ENCODE measurements around the gene ANHX. TPM values are rescaled to one million over a fixed set of nuclear protein-coding genes. Genes with fewer than 3 reads are reported as not detected.
A peak's percentile ranks its signal among the peaks of the same experiment; 100 is the strongest.

ANHX gene
- total RNA-seq, 1 experiment from 2014 or later, result not detected

GRCh38 chr12:133192847-133193246, 42.8 kb downstream of the ANHX start:
- BruUV-seq (replicated peaks), result no TSS peak
- no peaks in the 10 kb centered on the region for H3K27me3 Mint-ChIP-seq (ENCODE audit: insufficient read depth, unreplicated experiment)
- no peak for DNase-seq (ENCODE audit: unreplicated experiment)
- H3K4me3 Mint-ChIP-seq (ENCODE audit: unreplicated experiment), result no peak overlapping the region
- H3K36me3 Mint-ChIP-seq (ENCODE audit: insufficient read depth, unreplicated experiment), result peaks cover 87% of the 10 kb centered on the region
- intact Hi-C loops (cut with micrococcal nuclease), result no loop called here
- TF ChIP-seq, protein P1, sequence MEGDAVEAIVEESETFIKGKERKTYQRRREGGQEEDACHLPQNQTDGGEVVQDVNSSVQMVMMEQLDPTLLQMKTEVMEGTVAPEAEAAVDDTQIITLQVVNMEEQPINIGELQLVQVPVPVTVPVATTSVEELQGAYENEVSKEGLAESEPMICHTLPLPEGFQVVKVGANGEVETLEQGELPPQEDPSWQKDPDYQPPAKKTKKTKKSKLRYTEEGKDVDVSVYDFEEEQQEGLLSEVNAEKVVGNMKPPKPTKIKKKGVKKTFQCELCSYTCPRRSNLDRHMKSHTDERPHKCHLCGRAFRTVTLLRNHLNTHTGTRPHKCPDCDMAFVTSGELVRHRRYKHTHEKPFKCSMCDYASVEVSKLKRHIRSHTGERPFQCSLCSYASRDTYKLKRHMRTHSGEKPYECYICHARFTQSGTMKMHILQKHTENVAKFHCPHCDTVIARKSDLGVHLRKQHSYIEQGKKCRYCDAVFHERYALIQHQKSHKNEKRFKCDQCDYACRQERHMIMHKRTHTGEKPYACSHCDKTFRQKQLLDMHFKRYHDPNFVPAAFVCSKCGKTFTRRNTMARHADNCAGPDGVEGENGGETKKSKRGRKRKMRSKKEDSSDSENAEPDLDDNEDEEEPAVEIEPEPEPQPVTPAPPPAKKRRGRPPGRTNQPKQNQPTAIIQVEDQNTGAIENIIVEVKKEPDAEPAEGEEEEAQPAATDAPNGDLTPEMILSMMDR (IDR thresholded peaks at IDR 0.05; ENCODE audit: unreplicated experiment), result no peak
- H3K27ac Mint-ChIP-seq (ENCODE audit: low read depth, unreplicated experiment), result no peak overlapping the region
- no peaks in the 10 kb centered on the region for H3K4me1 Mint-ChIP-seq (ENCODE audit: insufficient read depth, unreplicated experiment)
- CTCF ChIA-PET, result no interaction called here
- peaks cover 38% of the 10 kb centered on the region for H3K9me3 Mint-ChIP-seq (ENCODE audit: unreplicated experiment)
- POLR2A ChIA-PET, result no interaction called here

DNA sequence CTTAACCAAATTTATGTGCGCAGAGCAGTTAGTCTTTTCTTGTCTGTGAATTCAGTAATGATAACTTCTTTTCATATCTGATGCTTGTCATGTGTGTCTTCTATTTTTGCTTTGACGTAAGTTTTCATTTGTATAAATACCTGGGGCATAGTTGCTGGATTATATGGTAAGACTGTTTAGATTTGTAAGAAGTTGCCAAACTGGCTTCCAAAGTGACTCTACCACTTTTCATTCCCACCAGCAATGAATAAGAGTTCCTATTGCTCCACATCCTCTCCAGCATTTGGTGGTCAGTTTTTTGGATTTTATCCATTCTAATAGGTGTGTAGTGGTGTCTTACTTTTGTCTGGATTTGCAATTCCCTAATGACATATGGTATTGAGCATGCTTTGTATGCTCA, 45.5 kb downstream of the ANHX start:
- Mint-ChIP-seq H3K27me3 (ENCODE audit: insufficient read depth, unreplicated experiment) (no peaks in the 10 kb centered on the region), H3K9me3 (ENCODE audit: unreplicated experiment) (peaks cover 37% of the 10 kb centered on the region), H3K27ac (ENCODE audit: low read depth, unreplicated experiment) (no peak overlapping the region), H3K36me3 (ENCODE audit: insufficient read depth, unreplicated experiment) (peaks cover 100% of the 10 kb centered on the region), H3K4me1 (ENCODE audit: insufficient read depth, unreplicated experiment) (no peaks in the 10 kb centered on the region), H3K4me3 (ENCODE audit: unreplicated experiment) (no peak overlapping the region)
- ChIA-PET CTCF (interaction anchor here (1.2 kb wide), 1 partner anchor 13 kb away, joined by 4 read pairs; no protein-coding TSS in a partner anchor), POLR2A (no interaction called here)
- BruUV-seq (replicated peaks), result no TSS peak
- TF ChIP-seq, protein P1 (IDR thresholded peaks at IDR 0.05; ENCODE audit: unreplicated experiment), result no peak
- DNase-seq (ENCODE audit: unreplicated experiment), result no peak
- intact Hi-C loops (cut with micrococcal nuclease), result no loop called here

GRCh38 chr12:133181238-133181959, 54.3 kb downstream of the ANHX start, which contains the start of gene ZNF268:
Gene ZNF268 (plus strand): TSS chr12:133181495. CDS start chr12:133181998, 503 bp downstream.
- CTCF ChIA-PET, result interaction anchor here (0.6 to 1.7 kb wide), 13 partner anchors 11 to 1452 kb away, joined by 3 to 5 read pairs (median 3); no protein-coding TSS in a partner anchor

DNA sequence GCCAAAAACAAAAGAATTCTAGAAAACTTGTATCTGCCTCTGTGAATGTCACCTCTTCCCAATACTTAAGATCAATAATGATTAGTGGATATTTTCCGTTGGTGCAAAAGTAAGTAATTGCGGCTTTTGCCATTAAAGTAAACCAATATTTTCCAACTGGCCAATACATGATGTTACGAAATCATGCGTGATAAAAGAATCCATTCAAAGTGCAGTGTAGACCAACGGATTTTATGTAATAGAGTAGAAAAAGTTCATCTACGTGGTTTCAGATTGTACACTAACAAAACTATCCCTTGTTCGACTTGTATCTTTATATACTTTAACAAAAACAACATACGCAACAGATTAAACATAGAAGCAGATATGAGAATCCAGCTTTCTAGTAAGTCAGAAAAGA, 55.0 kb downstream of the ANHX start:
- no peak overlapping the region for H3K27ac Mint-ChIP-seq (ENCODE audit: low read depth, unreplicated experiment)
- no peaks in the 10 kb centered on the region for H3K4me1 Mint-ChIP-seq (ENCODE audit: insufficient read depth, unreplicated experiment)
- peaks cover 43% of the 10 kb centered on the region for H3K9me3 Mint-ChIP-seq (ENCODE audit: unreplicated experiment)
- no peak for DNase-seq (ENCODE audit: unreplicated experiment)
- peaks cover 34% of the 10 kb centered on the region for H3K36me3 Mint-ChIP-seq (ENCODE audit: insufficient read depth, unreplicated experiment)
- H3K4me3 Mint-ChIP-seq (ENCODE audit: unreplicated experiment), result peak overlapping the region; percentile 90
- BruUV-seq (replicated peaks), result no TSS peak
- H3K27me3 Mint-ChIP-seq (ENCODE audit: insufficient read depth, unreplicated experiment), result no peaks in the 10 kb centered on the region
- TF ChIP-seq, protein P1 (IDR thresholded peaks at IDR 0.05; ENCODE audit: unreplicated experiment), result no peak
- POLR2A ChIA-PET, result interaction anchor here (0.9 to 3.1 kb wide), 13 partner anchors 11 to 294 kb away, joined by 3 to 33 read pairs (median 4); partner anchors contain the start of genes ZNF10, ZNF140, ZNF26 and ZNF891
- CTCF ChIA-PET, result interaction anchor here (0.7 to 1.7 kb wide), 9 partner anchors 13 to 1452 kb away, joined by 3 to 5 read pairs (median 3); no protein-coding TSS in a partner anchor
- intact Hi-C loops (cut with micrococcal nuclease), result loop anchor here (1.0 to 2.0 kb wide), 3 partner anchors 50 to 194 kb away; partner anchors contain the start of genes ZNF10, ZNF140, ZNF26 and ZNF891

More at GRCh38 chr12:133181238-133181959, 54.3 kb downstream of the ANHX start, which contains the start of gene ZNF268:
- Mint-ChIP-seq H3K36me3 (ENCODE audit: insufficient read depth, unreplicated experiment) (peaks cover 41% of the 10 kb centered on the region), H3K9me3 (ENCODE audit: unreplicated experiment) (peaks cover 38% of the 10 kb centered on the region), H3K27me3 (ENCODE audit: insufficient read depth, unreplicated experiment) (no peaks in the 10 kb centered on the region), H3K4me3 (ENCODE audit: unreplicated experiment) (peak within 1 kb of the TSS; percentile 90), H3K4me1 (ENCODE audit: insufficient read depth, unreplicated experiment) (no peaks in the 10 kb centered on the region), H3K27ac (ENCODE audit: low read depth, unreplicated experiment) (peak within 1 kb of the TSS; percentile 82)
- intact Hi-C loops (cut with micrococcal nuclease), result loop anchor here (1.0 to 2.0 kb wide), 3 partner anchors 51 to 195 kb away; partner anchors contain the start of genes ZNF10, ZNF140, ZNF26 and ZNF891
- peak; percentile 92 for DNase-seq (ENCODE audit: unreplicated experiment)
- TF ChIP-seq, protein P1 (IDR thresholded peaks at IDR 0.05; ENCODE audit: unreplicated experiment), result peak; percentile 85
- POLR2A ChIA-PET, result interaction anchor here (0.7 to 3.1 kb wide), 15 partner anchors 10 to 295 kb away, joined by 3 to 33 read pairs (median 4); partner anchors contain the start of genes ZNF10, ZNF140, ZNF26 and ZNF891
- no TSS peak for BruUV-seq (replicated peaks)
